HepG2 (cell line): ENCODE measurements around the gene MIA3. TPM values are rescaled to one million over a fixed set of nuclear protein-coding genes. Genes with fewer than 3 reads are reported as not detected.

Source experiments
- FOSL2 ChIP-seq: sonication (generic); formaldehyde crosslinking; IDR thresholded peaks from 2 replicates; pipeline ENCODE4 v1.4.0; 2020; ENCODE audit warnings: missing genetic modification reagents
- FOXJ3 ChIP-seq: sonication (generic); formaldehyde crosslinking; IDR thresholded peaks from 2 replicates; pipeline ENCODE4 v1.4.0; 2020; ENCODE audit warnings: missing genetic modification reagents, mild to moderate bottlenecking, borderline replicate concordance
- GFI1 ChIP-seq: sonication (generic); formaldehyde crosslinking; IDR thresholded peaks from 2 replicates; pipeline ENCODE4 v1.5.0; 2020; ENCODE audit warnings: missing genetic modification reagents, mild to moderate bottlenecking, borderline replicate concordance
- HCFC1 ChIP-seq: fragments of 150-350 bp; IDR thresholded peaks from 2 replicates; pipeline ENCODE4 v1.6.1; 2014; ENCODE audit warnings: low read depth, low read length
- HOXA9 ChIP-seq: sonication (generic); formaldehyde crosslinking; IDR thresholded peaks from 2 replicates; pipeline ENCODE4 v1.8.1; 2022; ENCODE audit warnings: missing genetic modification reagents, mild to moderate bottlenecking, moderate library complexity, borderline replicate concordance
- HOXD1 ChIP-seq: sonication (generic); formaldehyde crosslinking; IDR thresholded peaks from 2 replicates; pipeline ENCODE4 v1.5.0; 2020; ENCODE audit warnings: missing genetic modification reagents
- JUND ChIP-seq: sonication (generic); formaldehyde crosslinking; IDR thresholded peaks from 2 replicates; pipeline ENCODE4 v1.8.0; 2022; ENCODE audit warnings: mild to moderate bottlenecking, missing genetic modification reagents
- KIAA2018 ChIP-seq: sonication (generic); formaldehyde crosslinking; IDR thresholded peaks from 2 replicates; pipeline ENCODE4 v1.5.0; 2020; ENCODE audit warnings: mild to moderate bottlenecking, missing genetic modification reagents, borderline replicate concordance
- KLF9 ChIP-seq: IDR thresholded peaks from 2 replicates; pipeline ENCODE4 v1.6.1; 2016; ENCODE audit warnings: low read depth
- MXD4 ChIP-seq: IDR thresholded peaks from 2 replicates; pipeline ENCODE4 v1.6.1; 2016; ENCODE audit warnings: mild to moderate bottlenecking, missing biosample characterization, missing genetic modification reagents
- SP140L ChIP-seq: sonication (generic); formaldehyde crosslinking; IDR thresholded peaks from 2 replicates; pipeline ENCODE4 v1.4.0; 2020; ENCODE audit warnings: missing genetic modification reagents, borderline replicate concordance
- THYN1 ChIP-seq: sonication (generic); formaldehyde crosslinking; IDR thresholded peaks from 2 replicates; pipeline ENCODE4 v1.8.1; 2023; ENCODE audit warnings: low read depth, mild to moderate bottlenecking, moderate library complexity, missing genetic modification reagents, borderline replicate concordance
- XBP1 ChIP-seq: sonication (generic); formaldehyde crosslinking; IDR thresholded peaks from 2 replicates; pipeline ENCODE4 v1.5.0; 2020; ENCODE audit warnings: missing genetic modification reagents
- ZNF20 ChIP-seq: sonication (generic); formaldehyde crosslinking; IDR thresholded peaks from 2 replicates; pipeline ENCODE4 v1.4.0; 2020; ENCODE audit warnings: mild to moderate bottlenecking, moderate library complexity, missing genetic modification reagents
- ZNF501 ChIP-seq: sonication (generic); formaldehyde crosslinking; IDR thresholded peaks from 2 replicates; pipeline ENCODE4 v1.5.1; 2020; ENCODE audit warnings: mild to moderate bottlenecking, moderate library complexity, missing genetic modification reagents
- ZNF674 ChIP-seq: sonication (generic); formaldehyde crosslinking; IDR thresholded peaks from 2 replicates; pipeline ENCODE4 v1.5.0; 2020; ENCODE audit warnings: low read depth, mild to moderate bottlenecking, missing genetic modification reagents
- ZSCAN25 ChIP-seq: sonication (generic); formaldehyde crosslinking; IDR thresholded peaks from 2 replicates; pipeline ENCODE4 v1.8.0; 2022; ENCODE audit warnings: mild to moderate bottlenecking, missing genetic modification reagents
- ZSCAN9 ChIP-seq: IDR thresholded peaks from 2 replicates; pipeline ENCODE4 v1.6.1; 2016; ENCODE audit warnings: borderline replicate concordance
- polyA plus RNA-seq, 8 experiments: library from polyadenylated mRNA; depleted of rRNA in 3 of 8; stranded (reverse) in 7 of 8; unstranded in 1 of 8; fragments of >200 nt; fragmentation: Illumina TruSeq in 4 of 8; extraction: Trizol in 4 of 8; gene quantifications; 2 replicates each; pipeline versions ENCODE4 v1.2.1 to v1.2.3, GENCODE V29; 2011 to 2016; ENCODE audit warnings: low read depth in 4 of 8, missing spikeins in 1 of 8, mixed read lengths in 1 of 8; ENCODE audit not compliant: insufficient read depth in 1 of 8
- total RNA-seq, 5 experiments: library from RNA; depleted of rRNA; stranded (reverse); fragments of >200 nt; fragmentation: Illumina TruSeq; extraction: Trizol; gene quantifications; 2 replicates each; pipeline ENCODE4 v1.2.3, GENCODE V29; 2016; ENCODE audit warnings: low read depth in 1 of 5
- TF ChIP-seq, protein P1 (sequence below): sonication (generic); formaldehyde crosslinking; IDR thresholded peaks from 2 replicates; pipeline ENCODE4 v1.8.1; 2022; ENCODE audit warnings: mild to moderate bottlenecking, missing genetic modification reagents
- TF ChIP-seq, protein P2 (sequence below): sonication (generic); formaldehyde crosslinking; IDR thresholded peaks from 2 replicates; pipeline ENCODE4 v1.4.0; 2020; ENCODE audit warnings: mild to moderate bottlenecking, missing genetic modification reagents

MIA3 gene
- total and polyA plus RNA-seq, 2 of the 13 experiments (the other 11 are each of a cell fraction or from before 2014, with no cell fraction given): 45.6 to 48.7 TPM

DNA sequence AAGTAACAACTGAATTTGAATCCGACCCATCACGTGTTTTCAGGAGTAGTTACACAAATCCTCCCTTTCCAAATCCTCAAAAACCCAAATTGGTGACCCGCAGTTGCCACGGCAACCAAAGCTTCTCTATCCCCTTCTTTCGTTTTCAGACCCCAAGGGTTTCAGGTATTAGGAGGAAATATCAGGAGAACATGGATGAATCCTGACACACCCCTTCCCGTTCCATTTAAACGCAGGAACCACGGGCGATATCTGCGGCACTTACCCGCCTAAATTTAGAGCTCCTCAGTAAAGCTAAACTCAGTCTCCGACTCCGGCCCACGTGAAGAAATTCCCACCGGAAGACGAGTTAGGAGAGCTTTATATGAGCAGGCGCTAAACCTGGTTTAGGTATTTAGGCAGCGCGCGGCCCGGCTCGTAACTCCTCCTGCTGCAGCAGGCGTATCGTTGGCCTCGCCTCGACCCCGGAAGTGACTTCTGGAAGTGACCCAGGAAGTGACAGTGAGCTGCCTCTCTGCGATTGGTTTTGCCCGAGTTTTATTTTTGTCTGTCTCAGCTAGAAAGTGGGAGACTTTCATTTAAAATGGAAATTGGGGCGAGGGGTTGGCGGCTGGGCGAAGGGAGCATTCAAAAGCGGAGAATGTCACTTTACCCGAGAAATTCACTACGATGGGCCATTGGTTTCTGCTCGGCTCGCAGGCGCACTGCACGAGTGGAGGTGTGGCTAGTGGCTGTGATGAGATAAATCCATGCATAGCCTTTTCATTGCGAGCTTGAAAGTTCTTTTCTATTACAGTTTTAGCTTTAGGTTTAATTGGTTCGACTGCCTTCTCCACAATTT is 28.2 kb upstream of the MIA3 start, which contains the start of gene TAF1A (continued):
- TF ChIP-seq, protein P1, sequence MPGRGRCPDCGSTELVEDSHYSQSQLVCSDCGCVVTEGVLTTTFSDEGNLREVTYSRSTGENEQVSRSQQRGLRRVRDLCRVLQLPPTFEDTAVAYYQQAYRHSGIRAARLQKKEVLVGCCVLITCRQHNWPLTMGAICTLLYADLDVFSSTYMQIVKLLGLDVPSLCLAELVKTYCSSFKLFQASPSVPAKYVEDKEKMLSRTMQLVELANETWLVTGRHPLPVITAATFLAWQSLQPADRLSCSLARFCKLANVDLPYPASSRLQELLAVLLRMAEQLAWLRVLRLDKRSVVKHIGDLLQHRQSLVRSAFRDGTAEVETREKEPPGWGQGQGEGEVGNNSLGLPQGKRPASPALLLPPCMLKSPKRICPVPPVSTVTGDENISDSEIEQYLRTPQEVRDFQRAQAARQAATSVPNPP: no peak
- TF ChIP-seq, protein P2, sequence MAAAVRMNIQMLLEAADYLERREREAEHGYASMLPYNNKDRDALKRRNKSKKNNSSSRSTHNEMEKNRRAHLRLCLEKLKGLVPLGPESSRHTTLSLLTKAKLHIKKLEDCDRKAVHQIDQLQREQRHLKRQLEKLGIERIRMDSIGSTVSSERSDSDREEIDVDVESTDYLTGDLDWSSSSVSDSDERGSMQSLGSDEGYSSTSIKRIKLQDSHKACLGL: no peak
- TF ChIP-seq ZSCAN25 (CRISPR knock-in tag) (no peak), KLF9 (CRISPR knock-in tag) (no peak; the same call in 1 of the 2 replicates), GFI1 (CRISPR knock-in tag) (no peak), ZNF674 (CRISPR knock-in tag) (no peak), JUND (CRISPR knock-in tag) (no peak), FOXJ3 (peak; percentile 58; the same call in 1 of the 2 replicates), ZNF20 (no peak), HCFC1 (peak; percentile 19; the same call in 1 of the 2 replicates), FOSL2 (CRISPR knock-in tag) (0 out of 2 replicates have a peak, but pooled peaks have one; percentile 28), THYN1 (CRISPR knock-in tag) (0 out of 2 replicates have a peak, but pooled peaks have one; percentile 54), MXD4 (CRISPR knock-in tag) (peak; percentile 90), KIAA2018 (CRISPR knock-in tag) (no peak), ZSCAN9 (CRISPR knock-in tag) (no peak), ZNF501 (peak; percentile 90), HOXD1 (no peak), XBP1 (CRISPR knock-in tag) (no peak), SP140L (CRISPR knock-in tag) (no peak), HOXA9 (CRISPR knock-in tag) (no peak)
